ENCODE measurements around the gene ZIC5. TPM values are rescaled to one million over a fixed set of nuclear protein-coding genes. Genes with fewer than 3 reads are reported as not detected.

ZIC5 gene
- total and polyA plus RNA-seq, 2 of the 4 experiments (the other 2 are of a cell fraction) = not detected

GRCh38 chr13:99988529-99989275 lies 17.1 kb upstream of the ZIC5 start:
- H3K27me3 ChIP-seq (ENCODE audit: control insufficient read depth, insufficient read depth, low read length) = peaks cover 95% of the 10 kb centered on the region
- no peak overlapping the region for H3K23ac ChIP-seq (ENCODE audit: low read depth, low read length)
- no peak overlapping the region for H2AK9ac ChIP-seq (replicated peaks; ENCODE audit: low read depth, low read length, poor library complexity)
- H3K4me1 ChIP-seq (ENCODE audit: control insufficient read depth, insufficient read depth, low read length) = no peaks in the 10 kb centered on the region
- H3K4me2 ChIP-seq (ENCODE audit: low read depth, low read length) = no peak overlapping the region
- H3K14ac ChIP-seq (replicated peaks; ENCODE audit: low read depth, low read length) = no peak overlapping the region
- no peak overlapping the region for H4K8ac ChIP-seq (ENCODE audit: low read depth in 2 of 2, low read length in 2 of 2)
- H2AFZ ChIP-seq (replicated peaks; ENCODE audit: low read length, poor library complexity) = no peak overlapping the region
- H3K18ac ChIP-seq (ENCODE audit: low read depth, low read length) = no peak overlapping the region
- H2BK15ac ChIP-seq (ENCODE audit: low read depth, low read length) = no peak overlapping the region
- DNase-seq (no peak), ATAC-seq (ENCODE audit: low read depth) (no peak)
- dilution Hi-C loops (cut with HindIII; ENCODE audit: low sequenced_read_pairs, unreplicated experiment) (no loop called here), in situ Hi-C loops (cut with MboI; ENCODE audit: low sequenced_read_pairs) (loop anchor here (10.0 kb wide), 1 partner anchor 246 kb away; no protein-coding TSS in a partner anchor), intact Hi-C loops (cut with micrococcal nuclease) (loop anchor here (5.0 kb wide), 1 partner anchor 249 kb away; no protein-coding TSS in a partner anchor)
- H2BK120ac ChIP-seq (ENCODE audit: low read depth, low read length) = no peak overlapping the region
- no peak overlapping the region for H3K4me3 ChIP-seq (ENCODE audit: insufficient read depth, low read depth, low read length)
- H3K4ac ChIP-seq (ENCODE audit: low read depth, low read length) = no peak overlapping the region
- no peak overlapping the region for H4K91ac ChIP-seq (ENCODE audit: insufficient read depth, low read depth, low read length)
- H3K56ac ChIP-seq (ENCODE audit: extremely low read depth, insufficient read depth, low read length) = no peak overlapping the region
- TF ChIP-seq SMC3 (IDR thresholded peaks at IDR 0.05; ENCODE audit: low read depth, low read length) = no peak
- H3K79me1 ChIP-seq (ENCODE audit: low read depth in 1 of 2, low read length in 2 of 2) = no peaks in the 10 kb centered on the region
- CTCF ChIA-PET = no interaction called here
- H2BK5ac ChIP-seq (ENCODE audit: low read depth, low read length, poor library complexity, severe bottlenecking) = no peak overlapping the region
- no TSS peak for BruUV-seq (replicated peaks)
- no peak overlapping the region for H4K5ac ChIP-seq (ENCODE audit: low read depth, low read length)
- no peak overlapping the region for H2AK5ac ChIP-seq (ENCODE audit: low read depth, low read length)
- no peak overlapping the region for H3K27ac ChIP-seq (ENCODE audit: insufficient read depth, low read length)
- peaks cover 33% of the 10 kb centered on the region for H3K9me3 ChIP-seq (ENCODE audit: control insufficient read depth, insufficient read depth, low read length)
- POLR2A ChIA-PET (ENCODE audit: unreplicated experiment) = no interaction called here
- no peak overlapping the region for H3K9ac ChIP-seq (ENCODE audit: low read depth, low read length)
- no peaks in the 10 kb centered on the region for H3K36me3 ChIP-seq (ENCODE audit: control insufficient read depth, insufficient read depth, low read length)
- 0 out of 2 replicates have a peak, but pooled peaks cover 3% of the 10 kb centered on the region for H3K9me1 ChIP-seq (ENCODE audit: insufficient read depth, low read length)
- H2BK20ac ChIP-seq (ENCODE audit: low read depth, low read length) = no peak overlapping the region
- H4K20me1 ChIP-seq (ENCODE audit: insufficient read depth, low read length) = peaks cover 17% of the 10 kb centered on the region
- 9% methylated on average over 16 of the region's 43 CpGs; no CpG with 5 or more reads in 1 of the 2 experiments for WGBS, 2 experiments (ENCODE audit: extremely low coverage in 2 of 2, insufficient read length in 1 of 2)
